GM21390 (cell line): Measurements from ENCODE around the gene CENPP.

Experiments used
- ATAC-seq: cut with Tn5 transposase; IDR thresholded peaks from one replicate; pipeline ENCODE4 v1.9.1; 2021; ENCODE audit not compliant: unreplicated experiment

Gene CENPP

DNA sequence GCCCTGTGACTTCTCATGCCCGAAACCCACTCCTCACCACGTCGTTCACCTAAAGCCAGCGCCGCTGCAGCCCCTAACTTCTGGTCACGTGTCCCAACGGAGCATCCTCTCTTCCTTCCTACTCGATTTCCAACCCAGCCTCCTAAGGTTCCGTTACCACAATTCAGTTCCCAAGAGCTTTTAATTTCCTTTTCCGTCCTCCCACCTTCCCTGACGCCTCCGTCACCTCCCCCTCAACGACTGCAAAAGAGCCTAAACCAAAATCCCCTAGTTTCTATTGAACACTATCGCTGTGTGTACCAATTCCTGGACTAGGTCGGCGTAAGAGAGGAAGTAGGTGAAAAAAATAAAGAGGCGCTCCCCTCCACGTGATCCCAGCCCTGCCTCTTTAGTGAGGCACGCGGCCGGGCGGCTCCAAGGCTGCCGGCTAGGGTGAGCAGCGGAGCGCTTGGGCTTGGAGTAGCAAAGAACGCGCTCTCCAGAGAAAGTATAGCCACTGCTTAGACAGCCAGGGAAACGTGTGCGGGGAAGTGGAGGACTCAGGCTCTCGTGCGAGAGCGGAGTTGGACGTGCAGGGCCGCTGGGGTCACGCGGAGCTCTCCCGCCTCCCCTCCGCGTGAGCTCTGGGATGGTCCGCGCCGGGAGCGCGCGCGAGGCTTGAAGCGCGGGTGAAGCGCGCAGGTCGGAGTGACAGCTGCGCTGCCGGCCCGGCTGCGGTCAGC, at the start of gene CENPP, which contains the start of gene NOL8:
Gene CENPP, plus strand, starts transcription at position 685 of the 722 bp plus-strand sequence.
Gene NOL8, minus strand, starts transcription at position 82 of the 722 bp plus-strand sequence. CDS start 1,189 bp downstream, outside the sequence.
- ATAC-seq: peak; percentile 94

GRCh38 chr9:92276331-92277032, 49.3 kb upstream of the CENPP start:
- ATAC-seq: no peak

GRCh38 chr9:92278110-92278509, 47.6 kb upstream of the CENPP start:
- ATAC-seq: no peak

DNA sequence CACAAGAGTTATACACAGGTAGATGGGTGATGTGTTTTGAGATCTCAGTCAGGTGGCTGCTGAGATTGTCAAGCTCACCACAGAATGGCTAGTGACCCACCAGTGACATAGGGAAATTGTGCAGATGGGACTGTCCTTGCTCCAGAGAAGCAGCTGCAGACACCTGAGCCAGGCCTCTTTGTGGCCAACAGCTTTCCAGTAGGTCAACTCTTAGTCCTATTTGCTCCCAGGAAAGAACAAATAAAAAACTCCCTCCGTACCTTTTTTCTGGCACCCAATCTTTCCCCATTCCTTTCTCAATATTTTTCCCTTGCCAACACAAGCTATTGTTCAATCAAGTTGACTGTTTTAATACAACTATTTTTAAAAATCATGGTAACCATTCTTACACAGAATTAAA, 46.5 kb upstream of the CENPP start:
- ATAC-seq: no peak

DNA sequence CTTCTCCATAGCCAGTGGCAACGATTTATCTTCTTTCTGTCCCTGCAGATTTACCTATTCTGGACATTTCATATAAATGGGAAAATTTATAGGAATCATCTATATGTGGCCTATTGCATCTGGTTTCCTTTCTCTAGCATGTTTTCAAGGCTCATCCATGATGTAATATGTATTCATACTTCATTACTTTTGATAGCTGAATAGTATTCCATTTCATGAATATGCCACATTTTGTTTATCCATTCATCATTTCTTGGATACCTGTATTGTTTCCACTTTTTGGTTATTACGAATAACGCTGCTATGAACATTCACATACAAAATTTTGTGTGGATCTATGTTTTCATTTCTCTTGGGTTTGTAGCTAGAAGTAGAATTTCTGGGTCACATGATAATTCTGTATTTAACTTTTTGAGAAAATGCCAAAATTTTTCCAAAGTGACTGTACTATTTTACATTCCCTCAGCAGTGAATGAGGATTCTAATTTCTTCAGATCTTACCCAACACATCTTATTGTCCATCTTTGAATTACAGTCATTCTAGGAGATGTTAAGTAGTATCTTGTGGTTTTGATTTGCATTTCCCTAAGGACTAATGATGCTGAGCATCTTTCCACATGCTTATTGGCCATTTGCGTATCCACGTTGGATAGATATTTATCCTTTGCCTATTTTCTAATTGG, 35.9 kb upstream of the CENPP start:
- no peak for ATAC-seq

DNA sequence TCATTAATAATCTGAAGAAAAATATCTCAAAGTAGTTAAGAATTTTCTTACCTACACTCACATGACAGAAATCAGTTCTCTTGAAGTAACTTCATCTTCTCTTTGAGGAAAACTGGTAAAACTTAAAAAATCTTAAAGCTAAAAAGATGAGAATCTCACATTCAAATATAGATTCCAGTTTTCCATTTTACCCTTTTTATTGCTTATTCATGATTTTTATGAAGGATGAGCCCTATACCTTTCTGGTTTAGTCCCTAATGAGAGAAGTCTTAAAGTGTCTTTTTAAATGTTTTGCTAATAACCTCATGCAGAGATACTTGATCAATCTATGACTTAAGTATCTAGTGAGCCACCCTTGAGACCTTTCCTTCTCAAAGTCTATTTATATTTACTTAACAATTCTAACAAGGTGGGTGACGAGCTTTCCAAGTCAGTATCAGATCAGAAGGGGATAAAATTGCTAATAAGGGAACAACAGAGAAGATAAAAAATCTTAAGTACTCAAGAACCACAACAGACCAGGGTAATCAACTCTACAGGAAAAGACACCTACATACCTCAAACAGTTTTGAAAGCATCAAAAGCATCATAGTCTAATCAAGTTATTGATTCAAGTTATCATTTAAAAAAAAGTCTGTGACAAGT, 34.8 kb upstream of the CENPP start:
- no peak for ATAC-seq

DNA sequence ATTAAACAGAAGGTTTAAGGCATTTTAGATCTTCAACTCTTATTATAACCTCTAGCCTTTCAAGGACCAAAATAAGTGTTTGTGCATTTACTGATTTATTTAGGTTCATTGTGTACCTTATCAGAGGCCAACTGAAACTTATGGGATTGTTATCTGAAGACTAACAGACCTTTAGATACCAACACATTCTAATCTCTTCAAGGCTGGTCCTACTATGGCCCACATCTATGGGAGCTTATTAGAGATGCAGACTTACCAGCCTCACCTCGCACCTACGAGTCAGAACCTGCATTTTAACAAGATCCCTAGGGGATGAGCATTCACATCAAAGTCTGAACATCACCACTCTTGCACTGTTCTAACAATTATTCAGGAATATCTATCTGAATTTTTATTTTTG, 34.2 kb upstream of the CENPP start:
- no peak for ATAC-seq

DNA sequence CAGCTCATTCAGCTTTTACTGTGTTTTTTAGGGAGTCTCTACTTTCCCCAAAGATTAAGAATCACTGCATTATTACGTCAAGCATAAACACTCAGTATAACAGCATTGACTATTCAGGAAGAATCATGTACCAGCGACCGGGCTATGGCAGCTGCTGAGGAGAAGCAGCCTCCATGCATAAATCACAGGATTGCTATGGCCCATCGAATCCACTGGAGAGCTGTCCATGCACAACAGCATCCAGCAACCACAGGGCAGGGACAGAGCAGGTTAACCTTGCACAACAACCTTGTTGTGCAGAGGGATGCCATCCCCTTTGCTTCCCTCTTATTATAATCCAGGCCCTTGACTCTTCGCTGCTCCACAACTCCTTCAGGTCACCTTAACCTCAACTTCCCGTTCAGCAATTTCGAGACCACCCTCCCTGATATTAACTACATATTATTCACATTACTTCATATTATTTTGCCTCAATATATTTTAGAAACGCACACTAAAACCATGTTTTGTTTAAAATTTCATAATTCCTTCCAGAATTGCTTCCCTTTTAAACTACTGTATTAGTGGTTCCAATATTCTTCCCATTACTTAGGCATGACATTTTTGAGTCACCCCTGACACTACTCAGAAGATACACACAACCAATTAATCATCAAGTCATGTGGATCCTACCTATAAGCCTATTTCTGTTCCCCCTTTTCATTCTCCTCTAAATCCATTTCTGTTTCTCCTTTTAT, 33.2 kb upstream of the CENPP start:
- ATAC-seq: no peak

DNA sequence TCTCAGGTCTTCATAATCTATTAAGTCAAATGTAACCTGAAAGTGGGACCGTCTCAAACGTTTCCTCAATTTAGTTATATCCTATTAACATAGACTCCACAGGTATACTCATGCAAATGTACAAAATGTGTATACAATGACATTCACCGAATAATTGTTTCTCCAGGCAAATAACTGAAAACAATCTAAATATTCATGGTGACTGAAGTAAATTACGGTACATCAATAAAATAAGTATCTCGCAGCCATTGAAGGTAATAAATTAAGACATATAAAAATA, 32.7 kb upstream of the CENPP start:
- ATAC-seq: no peak

DNA sequence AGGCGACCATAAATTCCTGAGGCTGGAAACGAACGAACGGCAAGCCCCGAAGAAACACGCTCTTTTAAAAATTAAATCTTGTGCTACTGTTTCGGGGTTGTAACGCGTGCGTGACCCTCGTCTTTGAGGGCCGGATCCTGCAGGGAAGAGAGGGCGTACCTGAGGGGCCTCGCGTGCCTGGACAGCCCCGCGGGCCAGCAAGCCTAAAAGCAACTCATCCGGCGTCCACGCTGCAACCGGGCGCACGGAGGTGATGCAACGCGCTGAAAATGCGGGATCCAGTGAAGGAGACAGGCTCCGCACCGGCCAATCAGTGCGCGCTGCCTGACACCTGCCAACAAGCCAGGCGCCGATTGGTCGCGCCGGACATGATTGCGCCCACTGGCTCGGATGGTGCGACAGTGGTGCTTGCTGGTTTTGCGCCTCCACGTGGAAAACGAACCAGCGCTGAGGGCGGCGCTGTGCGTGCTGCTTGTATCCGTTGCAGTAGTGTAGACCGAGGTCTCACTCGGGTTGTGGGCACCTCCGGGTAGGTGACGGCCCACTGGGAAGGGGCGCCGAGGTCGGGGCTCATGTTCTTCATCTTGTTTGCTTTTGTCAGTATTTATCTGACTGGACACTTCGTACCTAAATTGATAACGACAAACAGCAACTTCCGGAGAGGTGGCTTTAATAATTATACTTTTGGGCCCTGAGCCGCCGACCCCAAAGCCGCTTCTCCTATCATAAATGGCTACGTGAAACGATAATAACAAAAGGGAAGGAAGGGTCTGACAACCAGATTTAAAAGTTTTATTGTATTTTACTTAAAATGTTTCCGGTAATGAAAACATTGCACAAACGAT, 32.1 kb upstream of the CENPP start, which contains the start of gene IARS1:
Gene IARS1, minus strand, starts transcription at position 246 of the 845 bp plus-strand sequence. CDS start 4,278 bp downstream, outside the sequence.
- ATAC-seq: peak; percentile 92

DNA sequence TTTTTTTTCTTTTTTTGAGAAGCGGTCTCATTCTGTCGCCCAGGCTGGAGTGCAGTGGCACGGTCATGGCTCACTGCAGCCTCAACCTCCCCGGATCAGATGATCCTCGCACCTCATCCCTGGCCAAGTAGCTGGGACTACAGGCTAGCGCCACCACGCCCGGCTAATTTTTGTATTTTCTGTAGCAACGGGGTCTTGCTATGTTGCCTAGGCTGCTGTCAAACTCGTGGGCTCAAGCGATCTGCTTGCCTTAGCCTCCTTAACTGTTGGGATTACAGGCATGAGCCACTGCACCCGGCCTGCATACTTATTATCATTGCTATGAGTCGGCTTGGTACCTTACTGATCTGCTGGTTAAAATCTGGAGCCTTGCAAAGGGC, 31.5 kb upstream of the CENPP start:
- ATAC-seq: no peak

GRCh38 chr9:92295240-92295790, 30.4 kb upstream of the CENPP start:
- ATAC-seq: no peak

- ATAC-seq: no peak
These were observed 29.9 kb upstream of the CENPP start for GRCh38 chr9:92295827-92296258.

DNA sequence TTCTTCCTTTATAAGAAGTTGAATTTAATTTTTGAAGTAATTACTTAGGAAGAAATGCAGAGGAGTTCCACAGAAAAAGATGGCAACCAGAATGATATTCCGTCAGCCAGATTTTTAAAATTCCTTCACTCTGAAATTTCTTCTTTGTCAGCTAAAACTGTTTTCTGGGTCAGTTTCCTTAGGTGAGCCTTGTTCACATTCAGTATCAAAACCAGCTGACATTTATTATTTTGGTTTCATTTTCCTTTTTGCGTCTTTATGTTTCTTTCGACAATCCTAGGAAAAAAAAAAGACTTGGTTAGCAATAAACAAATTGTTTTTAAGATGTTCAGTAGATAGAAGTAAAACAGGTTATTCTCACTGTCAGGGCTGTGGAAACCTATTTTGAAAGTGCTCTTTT, 28.1 kb upstream of the CENPP start:
- no peak for ATAC-seq

GRCh38 chr9:92298036-92298435, 27.7 kb upstream of the CENPP start:
- ATAC-seq: no peak

GRCh38 chr9:92299116-92299515, 26.6 kb upstream of the CENPP start:
- no peak for ATAC-seq

GRCh38 chr9:92300936-92301335, 24.8 kb upstream of the CENPP start:
- no peak for ATAC-seq

DNA sequence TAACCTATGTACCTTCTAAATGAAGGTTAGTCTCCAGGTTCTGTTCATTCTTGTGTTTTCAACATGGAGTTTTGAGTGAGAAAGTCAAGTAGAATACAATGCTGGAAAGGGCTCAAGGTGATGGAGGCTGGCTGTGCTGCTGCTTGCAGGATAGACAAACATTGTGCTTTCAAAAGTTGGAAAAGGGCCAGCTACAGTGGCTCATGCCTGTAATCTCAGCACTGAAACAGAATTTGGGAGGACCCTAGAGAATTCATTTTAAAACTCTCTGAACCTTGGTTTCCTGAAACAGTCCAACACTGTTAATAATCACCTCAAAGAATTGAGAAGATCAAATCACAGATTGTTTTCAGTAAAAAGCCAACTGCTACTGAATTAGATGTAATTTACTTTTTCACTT, 16.9 kb upstream of the CENPP start:
- peak; percentile 54 for ATAC-seq

DNA sequence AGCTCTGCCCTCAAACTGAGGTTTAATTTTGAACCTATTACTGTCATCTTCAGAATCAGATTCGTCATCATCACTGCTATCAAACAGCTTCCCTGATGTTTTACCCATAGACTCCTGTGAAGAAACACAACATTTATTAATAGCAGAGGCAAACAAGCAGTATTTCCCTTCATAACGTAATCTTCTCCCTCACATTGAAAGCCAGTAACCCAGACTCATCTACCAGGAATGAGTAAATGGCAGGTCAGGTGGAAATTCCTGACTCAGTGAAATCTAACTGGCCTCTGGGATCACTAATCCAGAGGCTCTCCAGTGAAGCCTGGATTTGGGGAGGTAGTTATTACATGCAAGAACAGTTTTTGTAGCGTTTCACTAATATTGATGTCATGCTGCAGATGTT, 15.2 kb upstream of the CENPP start:
- no peak for ATAC-seq
